ENCODE data around the gene USP31. TPM values are rescaled to one million over a fixed set of nuclear protein-coding genes. Genes with fewer than 3 reads are reported as not detected.

The USP31 gene
- total RNA-seq, 5 donors from 2014 or later (not counting 1 experiment from before 2014, with no cell fraction given) = 4.1 to 6.4 (median 5.6) TPM

GRCh38 chr16:23039118-23039517 is 110.1 kb downstream of the USP31 start:
- Histone ChIP-seq H3K9me3 (no peaks in the 10 kb centered on the region), H3K36me3 (ENCODE audit: control insufficient read depth in 2 of 2, extremely low read depth in 1 of 2, insufficient read depth in 1 of 2, low read length in 1 of 2) (no peaks in the 10 kb centered on the region), H3K4me1 (ENCODE audit: control insufficient read depth in 1 of 2, extremely low read depth in 1 of 2, insufficient read depth in 2 of 2, low read length in 2 of 2) (no peaks in the 10 kb centered on the region), H3K4me3 (ENCODE audit: control insufficient read depth in 1 of 2, extremely low read depth in 1 of 2, low read length in 1 of 2) (no peak overlapping the region), H3K27me3 (replicated peaks in 1 of 2; ENCODE audit: control insufficient read depth in 2 of 2, extremely low read depth in 1 of 2, insufficient read depth in 2 of 2, low read length in 1 of 2) (peaks cover 0 to 6% of the 10 kb centered on the region in 2 experiments), H3K27ac (ENCODE audit: low read length) (no peak overlapping the region)
- ATAC-seq (replicated peaks in 1 of 4) (no peak), DNase-seq (no peak)
- H3K9me3 Mint-ChIP-seq = peaks cover 0 to 4% (median under 1%) of the 10 kb centered on the region in 3 donors
- ChIA-PET CTCF (no interaction called here), POLR2A (no interaction called here)
- WGBS (ENCODE audit: insufficient coverage) = 58% methylated on average over 3 of the region's 4 CpGs
- H3K4me3 Mint-ChIP-seq = no peak overlapping the region
- no peaks in the 10 kb centered on the region for H3K36me3 Mint-ChIP-seq
- H3K27ac Mint-ChIP-seq = no peak overlapping the region
- peaks cover 3 to 13% of the 10 kb centered on the region in 2 donors for H3K27me3 Mint-ChIP-seq
- H3K4me1 Mint-ChIP-seq = no peaks in the 10 kb centered on the region

DNA sequence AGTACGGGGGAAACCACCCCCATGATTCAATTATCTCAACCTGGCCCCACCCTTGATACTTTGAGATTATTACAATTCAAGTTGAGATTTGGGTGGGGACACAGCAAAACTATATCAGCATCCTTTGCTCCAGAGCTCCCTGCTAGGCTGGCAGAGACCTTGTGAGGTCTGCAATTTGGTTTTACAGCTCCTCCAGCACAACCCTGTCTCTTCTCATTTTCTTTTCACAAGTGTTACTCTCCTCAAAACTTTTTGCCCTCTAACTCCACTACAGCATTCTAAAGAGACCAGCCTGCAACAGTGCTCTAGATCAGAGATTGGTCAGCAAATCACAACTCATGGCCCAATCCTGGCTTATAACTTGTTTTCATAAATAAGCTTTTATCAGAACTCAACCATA is 114.0 kb downstream of the USP31 start:
- ChIA-PET POLR2A (interaction anchor here in 1 of 2 donors (0.6 kb wide), 1 partner anchor 12 kb away, joined by 3 read pairs; no protein-coding TSS in a partner anchor), CTCF (no interaction called here)
- no peak overlapping the region for H3K4me3 Mint-ChIP-seq
- H3K27ac ChIP-seq (ENCODE audit: low read length) = no peak overlapping the region
- no peak for ATAC-seq (replicated peaks in 1 of 4)
- H3K27me3 ChIP-seq (replicated peaks in 1 of 2; ENCODE audit: control insufficient read depth in 2 of 2, extremely low read depth in 1 of 2, insufficient read depth in 2 of 2, low read length in 1 of 2) = peaks cover 0 to 18% of the 10 kb centered on the region in 2 experiments
- H3K4me1 ChIP-seq (ENCODE audit: control insufficient read depth in 1 of 2, extremely low read depth in 1 of 2, insufficient read depth in 2 of 2, low read length in 2 of 2) = no peaks in the 10 kb centered on the region
- no peak overlapping the region for H3K27ac Mint-ChIP-seq
- no CpG with 5 or more reads among the region's 1 CpG for WGBS (ENCODE audit: insufficient coverage)
- no peaks in the 10 kb centered on the region for H3K9me3 ChIP-seq
- H3K36me3 ChIP-seq (ENCODE audit: control insufficient read depth in 2 of 2, extremely low read depth in 1 of 2, insufficient read depth in 1 of 2, low read length in 1 of 2) = no peaks in the 10 kb centered on the region
- no peak for DNase-seq
- H3K4me3 ChIP-seq (ENCODE audit: control insufficient read depth in 1 of 2, extremely low read depth in 1 of 2, low read length in 1 of 2) = no peak overlapping the region
- no peaks in the 10 kb centered on the region for H3K4me1 Mint-ChIP-seq
- H3K27me3 Mint-ChIP-seq = peaks cover 13 to 19% of the 10 kb centered on the region in 2 donors
- peaks cover 7 to 12% (median 10%) of the 10 kb centered on the region in 3 donors for H3K9me3 Mint-ChIP-seq
- H3K36me3 Mint-ChIP-seq = no peaks in the 10 kb centered on the region

- H3K36me3 Mint-ChIP-seq = no peaks in the 10 kb centered on the region
- H3K27ac Mint-ChIP-seq = no peak overlapping the region
- no peak overlapping the region for H3K4me3 Mint-ChIP-seq
- H3K9me3 Mint-ChIP-seq = peaks cover 7 to 12% (median 10%) of the 10 kb centered on the region in 3 donors
- DNase-seq (no peak), ATAC-seq (replicated peaks in 1 of 4) (no peak)
- H3K27ac ChIP-seq (ENCODE audit: low read length) = no peak overlapping the region
- peaks cover 0 to 24% of the 10 kb centered on the region in 2 experiments for H3K27me3 ChIP-seq (replicated peaks in 1 of 2; ENCODE audit: control insufficient read depth in 2 of 2, extremely low read depth in 1 of 2, insufficient read depth in 2 of 2, low read length in 1 of 2)
- ChIA-PET POLR2A (no interaction called here), CTCF (no interaction called here)
- H3K36me3 ChIP-seq (ENCODE audit: control insufficient read depth in 2 of 2, extremely low read depth in 1 of 2, insufficient read depth in 1 of 2, low read length in 1 of 2) = no peaks in the 10 kb centered on the region
- H3K27me3 Mint-ChIP-seq = peaks cover 26% of the 10 kb centered on the region in 2 donors
- H3K4me3 ChIP-seq (ENCODE audit: control insufficient read depth in 1 of 2, extremely low read depth in 1 of 2, low read length in 1 of 2) = no peak overlapping the region
- H3K9me3 ChIP-seq = no peaks in the 10 kb centered on the region
- 77% methylated on average over 2 of the region's 6 CpGs for WGBS (ENCODE audit: insufficient coverage)
- H3K4me1 Mint-ChIP-seq = no peaks in the 10 kb centered on the region
- H3K4me1 ChIP-seq (ENCODE audit: control insufficient read depth in 1 of 2, extremely low read depth in 1 of 2, insufficient read depth in 2 of 2, low read length in 2 of 2) = no peaks in the 10 kb centered on the region
These were observed 117.6 kb downstream of the USP31 start for GRCh38 chr16:23031508-23032098.

GRCh38 chr16:23029733-23030420 is 119.4 kb downstream of the USP31 start:
- DNase-seq = no peak
- Histone ChIP-seq H3K4me3 (ENCODE audit: control insufficient read depth in 1 of 2, extremely low read depth in 1 of 2, low read length in 1 of 2) (no peak overlapping the region), H3K4me1 (ENCODE audit: control insufficient read depth in 1 of 2, extremely low read depth in 1 of 2, insufficient read depth in 2 of 2, low read length in 2 of 2) (no peaks in the 10 kb centered on the region), H3K36me3 (ENCODE audit: control insufficient read depth in 2 of 2, extremely low read depth in 1 of 2, insufficient read depth in 1 of 2, low read length in 1 of 2) (no peaks in the 10 kb centered on the region), H3K9me3 (no peaks in the 10 kb centered on the region), H3K27ac (ENCODE audit: low read length) (no peak overlapping the region), H3K27me3 (replicated peaks in 1 of 2; ENCODE audit: control insufficient read depth in 2 of 2, extremely low read depth in 1 of 2, insufficient read depth in 2 of 2, low read length in 1 of 2) (peaks cover 0 to 24% of the 10 kb centered on the region in 2 experiments)
- peaks cover 7 to 10% (median 9%) of the 10 kb centered on the region in 3 donors for H3K9me3 Mint-ChIP-seq
- peaks cover 26 to 32% of the 10 kb centered on the region in 2 donors for H3K27me3 Mint-ChIP-seq
- no peak overlapping the region for H3K27ac Mint-ChIP-seq
- no peaks in the 10 kb centered on the region for H3K4me1 Mint-ChIP-seq
- ATAC-seq (replicated peaks in 1 of 4) = no peak
- WGBS (ENCODE audit: insufficient coverage) = 42% methylated on average over 1 of the region's 6 CpGs
- ChIA-PET CTCF (no interaction called here), POLR2A (no interaction called here)
- no peak overlapping the region for H3K4me3 Mint-ChIP-seq
- H3K36me3 Mint-ChIP-seq = no peaks in the 10 kb centered on the region

- H3K36me3 ChIP-seq (ENCODE audit: control insufficient read depth in 2 of 2, extremely low read depth in 1 of 2, insufficient read depth in 1 of 2, low read length in 1 of 2) = no peaks in the 10 kb centered on the region
- Mint-ChIP-seq H3K27me3 (peaks cover 25 to 36% of the 10 kb centered on the region in 2 donors), H3K4me3 (no peak overlapping the region), H3K9me3 (no peaks in the 10 kb centered on the region), H3K36me3 (no peaks in the 10 kb centered on the region), H3K4me1 (no peaks in the 10 kb centered on the region), H3K27ac (no peak overlapping the region)
- no peak overlapping the region for H3K27ac ChIP-seq (ENCODE audit: low read length)
- H3K9me3 ChIP-seq = no peaks in the 10 kb centered on the region
- H3K4me3 ChIP-seq (ENCODE audit: control insufficient read depth in 1 of 2, extremely low read depth in 1 of 2, low read length in 1 of 2) = no peak overlapping the region
- no peak for DNase-seq
- POLR2A ChIA-PET = no interaction called here
- ATAC-seq (replicated peaks in 1 of 4) = no peak
- peaks cover 0 to 24% of the 10 kb centered on the region in 2 experiments for H3K27me3 ChIP-seq (replicated peaks in 1 of 2; ENCODE audit: control insufficient read depth in 2 of 2, extremely low read depth in 1 of 2, insufficient read depth in 2 of 2, low read length in 1 of 2)
- CTCF ChIA-PET = no interaction called here
- WGBS (ENCODE audit: insufficient coverage) = 80% methylated on average over 1 of the region's 1 CpG
- H3K4me1 ChIP-seq (ENCODE audit: control insufficient read depth in 1 of 2, extremely low read depth in 1 of 2, insufficient read depth in 2 of 2, low read length in 2 of 2) = no peaks in the 10 kb centered on the region
These were observed 121.9 kb downstream of the USP31 start for GRCh38 chr16:23027386-23027785.

- POLR2A ChIA-PET = no interaction called here
- Mint-ChIP-seq H3K27ac (no peak overlapping the region), H3K4me3 (no peak overlapping the region), H3K27me3 (peaks cover 25 to 41% of the 10 kb centered on the region in 2 donors), H3K4me1 (no peaks in the 10 kb centered on the region), H3K36me3 (no peaks in the 10 kb centered on the region), H3K9me3 (no peaks in the 10 kb centered on the region)
- H3K27me3 ChIP-seq (replicated peaks in 1 of 2; ENCODE audit: control insufficient read depth in 2 of 2, extremely low read depth in 1 of 2, insufficient read depth in 2 of 2, low read length in 1 of 2) = peaks cover 0 to 23% of the 10 kb centered on the region in 2 experiments
- DNase-seq (no peak), ATAC-seq (replicated peaks in 1 of 4) (no peak)
- H3K9me3 ChIP-seq = no peaks in the 10 kb centered on the region
- no peak overlapping the region for H3K4me3 ChIP-seq (ENCODE audit: control insufficient read depth in 1 of 2, extremely low read depth in 1 of 2, low read length in 1 of 2)
- no peaks in the 10 kb centered on the region for H3K4me1 ChIP-seq (ENCODE audit: control insufficient read depth in 1 of 2, extremely low read depth in 1 of 2, insufficient read depth in 2 of 2, low read length in 2 of 2)
- WGBS (ENCODE audit: insufficient coverage) = 20% methylated on average over 1 of the region's 3 CpGs
- no peaks in the 10 kb centered on the region for H3K36me3 ChIP-seq (ENCODE audit: control insufficient read depth in 2 of 2, extremely low read depth in 1 of 2, insufficient read depth in 1 of 2, low read length in 1 of 2)
- H3K27ac ChIP-seq (ENCODE audit: low read length) = no peak overlapping the region
- CTCF ChIA-PET = no interaction called here
These were observed 122.4 kb downstream of the USP31 start for GRCh38 chr16:23026784-23027362.

Measured in T-cell (primary cell).